Caco-2 (cell line): ENCODE measurements around the gene OR9Q1. TPM values are rescaled to one million over a fixed set of nuclear protein-coding genes. Genes with fewer than 3 reads are reported as not detected.
A peak's percentile ranks its signal among the peaks of the same experiment; 100 is the strongest.

Experiments
- BruUV-seq: library from RNA; stranded (reverse); fragments of 400-500 nt; replicated peaks from 2 replicates; lab custom pipeline; 2021; lab: Mats Ljungman, UMichigan
- CTCF ChIA-PET: fragments of 300-600 bp; sonication (Branson Sonifier 250); formaldehyde crosslinking; loops from one replicate; lab custom pipeline; 2022; ENCODE audit warnings: antibody characterized with exemption; lab: Charles Lee
- POLR2A ChIA-PET: fragments of 300-600 bp; sonication (Branson Sonifier 250); formaldehyde crosslinking; loops from one replicate; lab custom pipeline; 2022; ENCODE audit warnings: antibody characterized with exemption; lab: Charles Lee
- DNase-seq, 2 experiments: peaks; one replicate each; pipeline versions ENCODE4 v3.0.0 to v3.0.0-alpha.2; 2020 to 2022
- H3K27me3 ChIP-seq: replicated peaks from 2 replicates; pipeline ENCODE4 v1.6.0; 2011; ENCODE audit warnings: low read length; ENCODE audit not compliant: control insufficient read depth, insufficient read depth
- H3K36me3 ChIP-seq: 2 replicates; pipeline ENCODE4 v1.5.1; 2011; ENCODE audit warnings: low read length; ENCODE audit not compliant: control insufficient read depth, insufficient read depth
- H3K4me1 ChIP-seq: fragments of 250-450 bp; sonication (Bioruptor Pico); 2 replicates; pipeline ENCODE4 v1.5.1; 2020; ENCODE audit warnings: mild to moderate bottlenecking
- H3K4me3 ChIP-seq: 2 replicates; pipeline ENCODE4 v1.5.1; 2011; ENCODE audit warnings: low read depth, mild to moderate bottlenecking, control low read depth, low read length
- H3K9me3 ChIP-seq: fragments of 250-450 bp; sonication (Bioruptor Pico); 2 replicates; pipeline ENCODE4 v1.5.1; 2020; ENCODE audit warnings: mild to moderate bottlenecking, moderate library complexity
- H3K27ac Mint-ChIP-seq: one replicate; pipeline ENCODE4 v1.8.0; 2022; ENCODE audit warnings: mixed read lengths; ENCODE audit not compliant: unreplicated experiment
- H3K27me3 Mint-ChIP-seq: one replicate; pipeline ENCODE4 v1.8.0; 2022; ENCODE audit warnings: mixed read lengths; ENCODE audit not compliant: insufficient read depth, unreplicated experiment
- H3K36me3 Mint-ChIP-seq: one replicate; pipeline ENCODE4 v1.8.0; 2022; ENCODE audit warnings: mild to moderate bottlenecking, mixed read lengths; ENCODE audit not compliant: insufficient read depth, unreplicated experiment
- H3K4me1 Mint-ChIP-seq: one replicate; pipeline ENCODE4 v1.8.0; 2022; ENCODE audit warnings: low read depth, mixed read lengths; ENCODE audit not compliant: unreplicated experiment
- H3K4me3 Mint-ChIP-seq: one replicate; pipeline ENCODE4 v1.8.0; 2022; ENCODE audit warnings: mild to moderate bottlenecking, moderate library complexity, mixed read lengths; ENCODE audit not compliant: unreplicated experiment
- H3K9me3 Mint-ChIP-seq: one replicate; pipeline ENCODE4 v1.8.0; 2022; ENCODE audit warnings: mixed read lengths; ENCODE audit not compliant: unreplicated experiment
- intact Hi-C: fragments of 100-400 bp; cut with micrococcal nuclease; formaldehyde crosslinking; loops from one replicate; pipeline ENCODE4 v1.10.0; 2022; ENCODE audit not compliant: unreplicated experiment
- total RNA-seq: library from RNA; stranded (reverse); gene quantifications from 2 replicates; pipeline ENCODE4 v1.2.3, GENCODE V29; 2022
- TF ChIP-seq, protein P1 (sequence below), 2 experiments: fragments of 200-600 bp in 1 of 2; IDR thresholded peaks; 1 replicate in 1 of 2; 2 replicates in 1 of 2; pipeline versions ENCODE4 v1.5.1 to v1.8.0; 2011 to 2022; ENCODE audit warnings: antibody characterized with exemption in 1 of 2, control low read depth in 1 of 2, inconsistent platforms in 1 of 2, low read depth in 1 of 2, low read length in 1 of 2, mild to moderate bottlenecking in 1 of 2, moderate library complexity in 1 of 2; ENCODE audit not compliant: insufficient read depth in 1 of 2, severe bottlenecking in 1 of 2, unreplicated experiment in 1 of 2

Gene OR9Q1
- total RNA-seq, 1 experiment from 2014 or later: not detected

DNA sequence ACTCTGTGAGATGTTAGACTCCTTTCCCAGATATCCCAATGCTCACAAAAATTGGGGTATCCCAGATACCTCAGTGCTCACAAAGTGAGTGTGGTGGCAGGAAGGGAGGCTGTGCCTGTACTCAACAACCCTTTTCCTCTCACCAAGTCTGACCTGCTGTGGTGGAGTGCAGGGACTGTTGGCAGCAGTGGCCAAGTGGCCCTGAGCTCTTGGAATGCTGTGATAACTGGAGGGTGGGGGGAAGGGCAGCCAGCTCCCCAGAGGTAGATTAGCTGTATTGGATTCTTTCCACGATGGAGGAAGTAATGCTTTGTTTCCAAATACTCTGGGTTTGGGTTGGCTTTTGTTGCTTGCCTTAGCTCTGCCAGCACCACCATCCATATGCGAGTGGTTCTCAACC is 46.0 kb upstream of the OR9Q1 start:
- Histone ChIP-seq H3K9me3 (no peaks in the 10 kb centered on the region), H3K4me3 (no peak overlapping the region), H3K36me3 (no peaks in the 10 kb centered on the region), H3K27me3 (no peaks in the 10 kb centered on the region), H3K4me1 (peaks cover 13% of the 10 kb centered on the region; the same call in 1 of the 2 replicates)
- POLR2A ChIA-PET: no interaction called here
- TF ChIP-seq, protein P1, sequence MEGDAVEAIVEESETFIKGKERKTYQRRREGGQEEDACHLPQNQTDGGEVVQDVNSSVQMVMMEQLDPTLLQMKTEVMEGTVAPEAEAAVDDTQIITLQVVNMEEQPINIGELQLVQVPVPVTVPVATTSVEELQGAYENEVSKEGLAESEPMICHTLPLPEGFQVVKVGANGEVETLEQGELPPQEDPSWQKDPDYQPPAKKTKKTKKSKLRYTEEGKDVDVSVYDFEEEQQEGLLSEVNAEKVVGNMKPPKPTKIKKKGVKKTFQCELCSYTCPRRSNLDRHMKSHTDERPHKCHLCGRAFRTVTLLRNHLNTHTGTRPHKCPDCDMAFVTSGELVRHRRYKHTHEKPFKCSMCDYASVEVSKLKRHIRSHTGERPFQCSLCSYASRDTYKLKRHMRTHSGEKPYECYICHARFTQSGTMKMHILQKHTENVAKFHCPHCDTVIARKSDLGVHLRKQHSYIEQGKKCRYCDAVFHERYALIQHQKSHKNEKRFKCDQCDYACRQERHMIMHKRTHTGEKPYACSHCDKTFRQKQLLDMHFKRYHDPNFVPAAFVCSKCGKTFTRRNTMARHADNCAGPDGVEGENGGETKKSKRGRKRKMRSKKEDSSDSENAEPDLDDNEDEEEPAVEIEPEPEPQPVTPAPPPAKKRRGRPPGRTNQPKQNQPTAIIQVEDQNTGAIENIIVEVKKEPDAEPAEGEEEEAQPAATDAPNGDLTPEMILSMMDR (IDR thresholded peaks at IDR 0.05; ENCODE audit: insufficient read depth in 1 of 2, low read depth in 1 of 2, low read length in 1 of 2, severe bottlenecking in 1 of 2, unreplicated experiment in 1 of 2): no peak
- Mint-ChIP-seq H3K4me3 (no peak overlapping the region), H3K36me3 (no peaks in the 10 kb centered on the region), H3K9me3 (no peaks in the 10 kb centered on the region), H3K27ac (no peak overlapping the region), H3K4me1 (no peaks in the 10 kb centered on the region), H3K27me3 (no peaks in the 10 kb centered on the region)
- intact Hi-C loops: no loop called here
- no TSS peak for BruUV-seq
- DNase-seq: no peak
- CTCF ChIA-PET: no interaction called here

DNA sequence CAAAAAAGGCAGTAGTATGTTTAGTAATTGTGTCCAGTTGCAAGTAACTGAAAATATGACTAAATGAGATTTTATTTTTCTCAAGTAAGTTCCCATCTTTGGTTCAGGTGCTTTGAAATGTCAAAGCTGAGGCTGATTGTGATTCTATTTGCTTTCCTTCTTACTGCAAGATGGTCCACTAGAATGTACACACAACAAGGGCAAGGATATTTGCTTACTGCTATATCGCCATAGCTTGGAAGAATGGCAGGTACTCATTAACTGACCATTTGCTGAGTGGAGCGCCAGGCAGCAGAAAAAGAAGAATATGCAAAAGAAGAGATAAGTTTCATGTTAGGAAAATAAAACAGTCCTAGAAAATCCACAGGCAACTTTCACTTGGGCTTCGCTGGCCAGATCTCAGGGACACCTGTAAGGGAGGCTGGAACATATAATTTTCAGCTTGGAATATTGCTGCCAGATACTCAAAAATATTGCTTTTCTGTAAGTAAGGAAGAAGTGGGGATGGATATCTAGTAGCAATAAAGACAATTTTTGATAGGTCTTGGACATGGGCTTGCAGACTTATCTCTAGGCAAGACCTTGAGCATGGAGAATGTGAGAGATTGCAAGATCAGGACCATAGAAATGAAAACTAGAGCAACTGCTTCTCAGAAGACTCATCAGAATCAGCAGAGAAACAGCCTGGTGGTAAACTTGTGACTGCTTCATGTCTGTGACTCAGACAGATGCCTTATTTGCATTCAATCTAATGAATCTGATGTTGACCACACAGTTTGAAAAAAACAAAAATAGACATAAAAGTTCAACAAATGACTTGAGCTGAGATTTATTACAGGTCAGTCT is 44.8 kb upstream of the OR9Q1 start:
- H3K27ac Mint-ChIP-seq: no peak overlapping the region
- TF ChIP-seq, protein P1 (IDR thresholded peaks at IDR 0.05; ENCODE audit: insufficient read depth in 1 of 2, low read depth in 1 of 2, low read length in 1 of 2, severe bottlenecking in 1 of 2, unreplicated experiment in 1 of 2): no peak
- no TSS peak for BruUV-seq

DNA sequence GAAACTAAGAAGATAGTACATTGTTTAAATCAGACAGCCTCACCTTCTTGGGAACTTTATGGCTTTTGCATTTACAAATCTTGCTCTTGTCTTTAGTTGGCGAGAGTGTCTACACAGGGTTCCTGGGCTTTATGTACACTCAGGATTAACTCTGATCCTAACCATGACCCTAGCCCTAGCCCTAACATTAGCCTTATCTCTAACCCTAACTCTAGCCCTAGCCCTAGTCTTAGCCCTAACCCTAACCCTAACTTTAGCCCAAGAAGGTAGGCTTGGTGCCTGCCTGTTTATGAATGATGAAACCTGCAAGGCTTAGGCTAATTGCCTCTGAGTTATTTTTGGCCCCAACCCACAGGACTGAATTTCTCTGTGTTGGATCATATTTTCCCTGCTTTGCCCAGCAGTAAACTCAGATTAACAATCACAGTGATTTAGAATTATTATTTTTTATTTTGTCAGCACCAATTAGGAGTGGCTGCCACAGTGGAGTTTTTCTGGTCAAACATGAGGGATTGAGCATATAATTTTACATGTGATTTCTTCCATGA is 44.1 kb upstream of the OR9Q1 start:
- POLR2A ChIA-PET: no interaction called here
- H3K27ac Mint-ChIP-seq: no peak overlapping the region
- no TSS peak for BruUV-seq

More for the DNA sequence above, 44.8 kb upstream of the OR9Q1 start:
- Mint-ChIP-seq H3K9me3 (no peaks in the 10 kb centered on the region), H3K27me3 (no peaks in the 10 kb centered on the region), H3K4me1 (no peaks in the 10 kb centered on the region), H3K36me3 (no peaks in the 10 kb centered on the region), H3K4me3 (no peak overlapping the region)
- no peak overlapping the region for H3K4me3 ChIP-seq
- no peaks in the 10 kb centered on the region for H3K9me3 ChIP-seq
- intact Hi-C loops: loop anchor here (1.0 kb wide), 1 partner anchor 43 kb away; no protein-coding TSS in a partner anchor
- H3K36me3 ChIP-seq: no peaks in the 10 kb centered on the region
- DNase-seq: peak in 1 of 2 experiments; percentile 13
- H3K27me3 ChIP-seq: no peaks in the 10 kb centered on the region
- ChIA-PET POLR2A (no interaction called here), CTCF (no interaction called here)
- peaks cover 13% of the 10 kb centered on the region; the same call in 1 of the 2 replicates for H3K4me1 ChIP-seq

More for the DNA sequence above, 44.1 kb upstream of the OR9Q1 start:
- Mint-ChIP-seq H3K27me3 (no peaks in the 10 kb centered on the region), H3K9me3 (no peaks in the 10 kb centered on the region), H3K4me3 (no peak overlapping the region), H3K36me3 (no peaks in the 10 kb centered on the region), H3K4me1 (no peaks in the 10 kb centered on the region)
- CTCF ChIA-PET: no interaction called here
- Histone ChIP-seq H3K36me3 (no peaks in the 10 kb centered on the region), H3K4me1 (peaks cover 13% of the 10 kb centered on the region; the same call in 1 of the 2 replicates), H3K27me3 (no peaks in the 10 kb centered on the region), H3K4me3 (no peak overlapping the region), H3K9me3 (no peaks in the 10 kb centered on the region)
- DNase-seq: no peak
- TF ChIP-seq, protein P1 (IDR thresholded peaks at IDR 0.05; ENCODE audit: insufficient read depth in 1 of 2, low read depth in 1 of 2, low read length in 1 of 2, severe bottlenecking in 1 of 2, unreplicated experiment in 1 of 2): no peak
- intact Hi-C loops: loop anchor here (1.0 kb wide), 1 partner anchor 43 kb away; no protein-coding TSS in a partner anchor
